DOHH2 (cell line): ENCODE data around the gene SMG6.

Source experiments
- EZH2phosphoT487 ChIP-seq: fragments of 200-600 bp; sonication (generic); IDR thresholded peaks from 2 replicates; pipeline ENCODE4 v1.6.1; 2017; ENCODE audit warnings: borderline replicate concordance, mild to moderate bottlenecking, antibody characterized with exemption, low read length, moderate library complexity, mixed read lengths
- TF ChIP-seq, protein P1 (sequence below): fragments of 200-600 bp; sonication (generic); IDR thresholded peaks from one replicate; pipeline ENCODE4 v1.5.1; 2014; ENCODE audit warnings: antibody characterized with exemption, mild to moderate bottlenecking, low read depth, low read length; ENCODE audit not compliant: poor library complexity, severe bottlenecking

GRCh38 chr17:2264067-2264860 is 39.3 kb downstream of the SMG6 start:
- TF ChIP-seq, protein P1, sequence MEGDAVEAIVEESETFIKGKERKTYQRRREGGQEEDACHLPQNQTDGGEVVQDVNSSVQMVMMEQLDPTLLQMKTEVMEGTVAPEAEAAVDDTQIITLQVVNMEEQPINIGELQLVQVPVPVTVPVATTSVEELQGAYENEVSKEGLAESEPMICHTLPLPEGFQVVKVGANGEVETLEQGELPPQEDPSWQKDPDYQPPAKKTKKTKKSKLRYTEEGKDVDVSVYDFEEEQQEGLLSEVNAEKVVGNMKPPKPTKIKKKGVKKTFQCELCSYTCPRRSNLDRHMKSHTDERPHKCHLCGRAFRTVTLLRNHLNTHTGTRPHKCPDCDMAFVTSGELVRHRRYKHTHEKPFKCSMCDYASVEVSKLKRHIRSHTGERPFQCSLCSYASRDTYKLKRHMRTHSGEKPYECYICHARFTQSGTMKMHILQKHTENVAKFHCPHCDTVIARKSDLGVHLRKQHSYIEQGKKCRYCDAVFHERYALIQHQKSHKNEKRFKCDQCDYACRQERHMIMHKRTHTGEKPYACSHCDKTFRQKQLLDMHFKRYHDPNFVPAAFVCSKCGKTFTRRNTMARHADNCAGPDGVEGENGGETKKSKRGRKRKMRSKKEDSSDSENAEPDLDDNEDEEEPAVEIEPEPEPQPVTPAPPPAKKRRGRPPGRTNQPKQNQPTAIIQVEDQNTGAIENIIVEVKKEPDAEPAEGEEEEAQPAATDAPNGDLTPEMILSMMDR, result no peak
- TF ChIP-seq EZH2phosphoT487, result no peak
